H1 (cell line): ENCODE results near the gene ADIPOR2. TPM values are rescaled to one million over a fixed set of nuclear protein-coding genes. Genes with fewer than 3 reads are reported as not detected.

ENCODE experiments used
- CTCF ChIA-PET: fragments of 300-600 bp; sonication (Branson Sonifier 250); formaldehyde crosslinking; loops from one replicate; lab custom pipeline; 2021; ENCODE audit not compliant: partially characterized antibody; lab: Charles Lee
- POLR2A ChIA-PET: fragments of 300-600 bp; sonication (Branson Sonifier 250); formaldehyde crosslinking; loops from one replicate; lab custom pipeline; 2021; ENCODE audit warnings: inconsistent platforms; ENCODE audit not compliant: partially characterized antibody; lab: Charles Lee
- DNase-seq, 2 experiments: peaks; one replicate each; pipeline versions ENCODE4 v3.0.0 to v3.0.0-alpha.2; 2010 to 2022; ENCODE audit warnings: low spot score in 2 of 2, low read depth in 1 of 2, mixed read lengths in 1 of 2
- FAIRE-seq: peaks from 2 replicates; lab custom pipeline; 2011; peaks lifted over from hg19 to GRCh38; lab: Jason Lieb, UNC
- H2AFZ ChIP-seq: 2 replicates; pipeline ENCODE4 v1.8.1; 2012; ENCODE audit warnings: low read length, inconsistent platforms
- H2AK5ac ChIP-seq: 2 replicates; pipeline ENCODE4 v1.6.1; 2013; ENCODE audit warnings: low read depth, low read length
- H2BK120ac ChIP-seq: replicated peaks from 2 replicates; pipeline ENCODE3; 2013; ENCODE audit warnings: low read depth, low read length, inconsistent platforms
- H2BK12ac ChIP-seq: 2 replicates; pipeline ENCODE4 v1.6.1; 2013; ENCODE audit warnings: low read depth, low read length
- H2BK15ac ChIP-seq: 2 replicates; pipeline ENCODE4 v1.6.1; 2013; ENCODE audit warnings: low read length
- H2BK20ac ChIP-seq: 2 replicates; pipeline ENCODE4 v1.6.1; 2013; ENCODE audit warnings: low read length
- H2BK5ac ChIP-seq: 2 replicates; pipeline ENCODE4 v1.6.1; 2013; ENCODE audit warnings: low read depth, low read length
- H3K14ac ChIP-seq: 2 replicates; pipeline ENCODE4 v1.6.1; 2013; ENCODE audit warnings: inconsistent platforms; ENCODE audit not compliant: insufficient read length
- H3K18ac ChIP-seq: 2 replicates; pipeline ENCODE4 v1.6.1; 2013; ENCODE audit warnings: low read length; ENCODE audit errors: extremely low read depth
- H3K23ac ChIP-seq: 2 replicates; pipeline ENCODE4 v1.6.1; 2013; ENCODE audit warnings: inconsistent platforms; ENCODE audit not compliant: insufficient read length
- H3K23me2 ChIP-seq: 2 replicates; pipeline ENCODE4 v1.6.1; 2013; ENCODE audit warnings: low read depth, low read length
- H3K27ac ChIP-seq: 2 replicates; pipeline ENCODE4 v1.6.1; 2011; ENCODE audit warnings: low read depth, low read length, inconsistent platforms
- H3K27me3 ChIP-seq, 4 experiments: replicated peaks in 1 of 4; 1 replicate in 1 of 4; 2 replicates in 3 of 4; pipeline versions ENCODE4 v1.6.1 to v1.8.1; 2011 to 2013; ENCODE audit warnings: low read length in 3 of 4, mild to moderate bottlenecking in 3 of 4, inconsistent platforms in 2 of 4, mixed read lengths in 2 of 4, moderate library complexity in 1 of 4; ENCODE audit not compliant: control insufficient read depth in 3 of 4, insufficient read depth in 3 of 4; ENCODE audit errors: extremely low read depth in 1 of 4
- H3K36me3 ChIP-seq, 4 experiments: 2 replicates each; pipeline versions ENCODE4 v1.6.1 to v1.8.1; 2011 to 2013; ENCODE audit warnings: mild to moderate bottlenecking in 4 of 4, low read length in 3 of 4, moderate library complexity in 2 of 4, control low read depth in 1 of 4, inconsistent platforms in 1 of 4; ENCODE audit not compliant: insufficient read depth in 4 of 4, control insufficient read depth in 2 of 4
- H3K4ac ChIP-seq: replicated peaks from 2 replicates; pipeline ENCODE3; 2013; ENCODE audit warnings: low read length, low read depth, mixed read lengths, inconsistent platforms; ENCODE audit not compliant: insufficient read length
- H3K4me1 ChIP-seq, 4 experiments: replicated peaks in 1 of 4; 1 replicate in 1 of 4; 2 replicates in 3 of 4; pipeline versions ENCODE4 v1.6.1 to v1.8.1; 2011 to 2013; ENCODE audit warnings: low read length in 3 of 4, inconsistent platforms in 2 of 4, mixed read lengths in 1 of 4; ENCODE audit not compliant: insufficient read depth in 4 of 4, control insufficient read depth in 3 of 4
- H3K4me2 ChIP-seq, 2 experiments: 2 replicates each; pipeline versions ENCODE4 v1.6.1 to v1.8.1; 2011 to 2013; ENCODE audit warnings: low read depth in 2 of 2, low read length in 2 of 2, control low read depth in 1 of 2, inconsistent platforms in 1 of 2, mild to moderate bottlenecking in 1 of 2; ENCODE audit not compliant: insufficient read depth in 1 of 2
- H3K4me3 ChIP-seq, 4 experiments: fragments of 200-600, 300-600 bp in 1 of 4; sonication (generic), shearing (Covaris generic), sonication (Bioruptor Twin) in 1 of 4; 2 replicates each; pipeline versions ENCODE4 v1.5.1 to v1.8.1; 2011 to 2016; ENCODE audit warnings: low read length in 4 of 4, low read depth in 3 of 4, control low read depth in 2 of 4, inconsistent platforms in 2 of 4, mild to moderate bottlenecking in 2 of 4, mixed read lengths in 1 of 4, moderate library complexity in 1 of 4; ENCODE audit not compliant: insufficient read depth in 2 of 4; ENCODE audit errors: extremely low read depth in 1 of 4
- H3K56ac ChIP-seq: replicated peaks from 2 replicates; pipeline ENCODE3; 2013; ENCODE audit warnings: low read depth, mild to moderate bottlenecking, mixed read lengths, low read length, inconsistent platforms; ENCODE audit not compliant: insufficient read length
- H3K79me1 ChIP-seq: 2 replicates; pipeline ENCODE4 v1.6.1; 2013; ENCODE audit warnings: low read depth, low read length, control low read depth
- H3K79me2 ChIP-seq, 2 experiments: 2 replicates each; pipeline versions ENCODE4 v1.6.1 to v1.8.1; 2012 to 2013; ENCODE audit warnings: low read length in 2 of 2, mild to moderate bottlenecking in 2 of 2, inconsistent platforms in 1 of 2; ENCODE audit not compliant: insufficient read depth in 2 of 2, control insufficient read depth in 1 of 2
- H3K9ac ChIP-seq, 4 experiments: replicated peaks in 1 of 4; 1 replicate in 1 of 4; 2 replicates in 3 of 4; pipeline versions ENCODE4 v1.6.1 to v1.8.1; 2011 to 2013; ENCODE audit warnings: low read depth in 3 of 4, low read length in 3 of 4, control low read depth in 2 of 4, mild to moderate bottlenecking in 2 of 4, moderate library complexity in 2 of 4, inconsistent platforms in 1 of 4; ENCODE audit errors: extremely low read depth in 1 of 4
- H3K9me3 ChIP-seq, 2 experiments: 2 replicates each; pipeline versions ENCODE4 v1.6.1 to v1.8.1; 2012 to 2013; ENCODE audit warnings: mild to moderate bottlenecking in 2 of 2, moderate library complexity in 2 of 2, control low read depth in 1 of 2, inconsistent platforms in 1 of 2, low read depth in 1 of 2, low read length in 1 of 2, mixed read lengths in 1 of 2; ENCODE audit not compliant: insufficient read depth in 2 of 2
- H4K20me1 ChIP-seq, 2 experiments: replicated peaks in 1 of 2; 2 replicates each; pipeline versions ENCODE3 to v1.8.1; 2011 to 2013; ENCODE audit warnings: inconsistent platforms in 2 of 2, low read length in 2 of 2, mild to moderate bottlenecking in 1 of 2; ENCODE audit not compliant: insufficient read depth in 2 of 2, control insufficient read depth in 1 of 2
- H4K5ac ChIP-seq: 2 replicates; pipeline ENCODE4 v1.6.1; 2013; ENCODE audit warnings: low read length, low read depth, mixed read lengths, inconsistent platforms; ENCODE audit not compliant: insufficient read length
- H4K8ac ChIP-seq: 2 replicates; pipeline ENCODE4 v1.8.0; 2013; ENCODE audit warnings: mild to moderate bottlenecking, moderate library complexity, low read length, inconsistent platforms; ENCODE audit not compliant: insufficient read depth; ENCODE audit errors: extremely low read depth
- H4K91ac ChIP-seq: replicated peaks from 2 replicates; pipeline ENCODE3; 2013; ENCODE audit warnings: low read length, mixed read lengths, inconsistent platforms; ENCODE audit not compliant: insufficient read length
- CTCF ChIP-seq, 3 experiments: IDR thresholded peaks; 1 replicate in 2 of 3; 2 replicates in 1 of 3; pipeline versions ENCODE4 v1.5.1 to v1.6.1; 2011; ENCODE audit warnings: low read length in 3 of 3, mild to moderate bottlenecking in 3 of 3, inconsistent platforms in 2 of 3, low read depth in 1 of 3, moderate library complexity in 1 of 3; ENCODE audit not compliant: insufficient read depth in 1 of 3; ENCODE audit errors: control extremely low read depth in 1 of 3
- RAD21 ChIP-seq, 2 experiments: IDR thresholded peaks in 1 of 2; conservative IDR thresholded peaks in 1 of 2; 2 replicates each; pipeline ENCODE4 v1.6.1; 2011; ENCODE audit warnings: low read depth in 2 of 2, low read length in 2 of 2, improper control_type of control experiment in 1 of 2, inconsistent platforms in 1 of 2, mild to moderate bottlenecking in 1 of 2, moderate library complexity in 1 of 2
- RBBP5 ChIP-seq: IDR thresholded peaks from 2 replicates; pipeline ENCODE4 v1.7.1; 2012; ENCODE audit warnings: low read depth, mild to moderate bottlenecking, inconsistent platforms, low read length, moderate library complexity, borderline replicate concordance
- WGBS, 2 experiments: shearing (Covaris generic) in 1 of 2; methylation state at CpG; one replicate each; pipeline versions ENCODE4 v1.1.6 to v1.1.7; 2013 to 2015; ENCODE audit warnings: low lambda C conversion rate in 2 of 2, mixed read lengths in 2 of 2, inconsistent platforms in 1 of 2, low coverage in 1 of 2, missing lambda C conversion rate in 1 of 2; ENCODE audit not compliant: insufficient replicate concordance in 2 of 2, insufficient coverage in 1 of 2, insufficient read length in 1 of 2; ENCODE audit errors: extremely low coverage in 1 of 2, missing lambda C conversion rate in 1 of 2; 5-methylcytosine and 5-hydroxymethylcytosine counted together
- polyA plus RNA-seq, 7 experiments: library from polyadenylated mRNA; depleted of rRNA in 3 of 7; stranded (reverse) in 5 of 7; unstranded in 2 of 7; fragments of >200 nt in 5 of 7; fragments of 200-250 nt in 2 of 7; gene quantifications; 1 replicate in 5 of 7; 2 replicates in 1 of 7; 4 replicates in 1 of 7; pipeline versions ENCODE4 v1.2.1 to v1.2.3, GENCODE V29; 2011 to 2013; ENCODE audit warnings: missing spikeins in 2 of 7, mixed read lengths in 2 of 7
- total RNA-seq: library from RNA; stranded (reverse); fragmentation: NEBNext Ultra II Directional; extraction: Animal tissue kit (Norgen Biotek cat#: 25700); gene quantifications from 2 replicates; pipeline ENCODE4 v1.2.1, GENCODE V29; 2021

The ADIPOR2 gene
- total and polyA plus RNA-seq, 2 of the 8 experiments (the other 6 are each of a cell fraction or from before 2014, with no cell fraction given): 17.5 to 50.8 TPM

- Histone ChIP-seq H3K23me2 (peaks cover 3% of the 10 kb centered on the region; the same call in 1 of the 2 replicates), H4K20me1 (peaks cover 0 to 4% of the 10 kb centered on the region in 2 experiments), H2BK12ac (no peak overlapping the region), H3K14ac (no peak overlapping the region), H2BK120ac (no peak overlapping the region), H2BK20ac (no peak overlapping the region), H4K8ac (no peak overlapping the region), H2BK15ac (no peak overlapping the region), H4K5ac (no peak overlapping the region), H3K79me2 (no peaks in the 10 kb centered on the region), H2AFZ (no peak overlapping the region), H3K9me3 (no peaks in the 10 kb centered on the region), H3K79me1 (no peaks in the 10 kb centered on the region; the same call in 1 of the 2 replicates), H3K4me2 (no peak overlapping the region), H3K9ac (no peak overlapping the region), H3K27me3 (peaks cover 0 to 5% (median 2%) of the 10 kb centered on the region in 4 experiments; a peak in 3 of 7 replicates), H3K36me3 (no peaks in the 10 kb centered on the region), H4K91ac (no peak overlapping the region), H3K4me3 (no peak overlapping the region), H3K56ac (no peak overlapping the region), H3K23ac (no peak overlapping the region), H3K4me1 (peaks cover 0 to 13% (median 7%) of the 10 kb centered on the region in 4 experiments; a peak in 5 of 7 replicates), H3K18ac (no peak overlapping the region), H3K4ac (no peak overlapping the region), H3K27ac (no peak overlapping the region), H2AK5ac (no peak overlapping the region)
- POLR2A ChIA-PET: interaction anchor here (0.7 kb wide), 1 partner anchor 53 kb away, joined by 3 read pairs; no protein-coding TSS in a partner anchor
- FAIRE-seq: no peak
- CTCF ChIA-PET: interaction anchor here (0.7 to 3.0 kb wide), 13 partner anchors 10 to 485 kb away, joined by 3 to 20 read pairs (median 3); no protein-coding TSS in a partner anchor
- WGBS, 2 experiments: 83% methylated on average over 17 of the region's 17 CpGs; no CpG with 5 or more reads in 1 of the 2 experiments
- DNase-seq: no peak
- TF ChIP-seq CTCF (IDR thresholded peaks at IDR 0.05; ENCODE audit: control extremely low read depth in 1 of 3, insufficient read depth in 1 of 3, low read depth in 1 of 3, low read length in 3 of 3) (peak in 2 of 3 experiments; percentile 16 to 22; a peak in 2 of 4 replicates), RBBP5 (no peak), RAD21 (IDR thresholded peaks at IDR 0.05 in 1 of 2, conservative IDR thresholded peaks at IDR 0.05 in 1 of 2; ENCODE audit: low read depth in 2 of 2, low read length in 2 of 2) (peak in 1 of 2 experiments; percentile 25; a peak in 2 of 4 replicates)
- TF ChIP-seq, all 59 proteins: peak for 2
- H2BK5ac ChIP-seq: no peak overlapping the region
Observed at GRCh38 chr12:1832801-1833595, 142.1 kb downstream of the ADIPOR2 start.
